DMS79 (cell line): ENCODE measurements around the gene PSMD9.

ENCODE experiments used
- DNase-seq: peaks from one replicate; lab custom pipeline; 2025; lab: John Stamatoyannopoulos, UW

Gene PSMD9

GRCh38 chr12:121955258-121956237 lies 67.0 kb downstream of the PSMD9 start:
- no peak for DNase-seq

- no peak for DNase-seq
Measured at GRCh38 chr12:121957861-121958515, 69.4 kb downstream of the PSMD9 start.

GRCh38 chr12:121958541-121959240 lies 70.1 kb downstream of the PSMD9 start:
- DNase-seq = peak; percentile 75

GRCh38 chr12:121960541-121960940 lies 72.0 kb downstream of the PSMD9 start:
- no peak for DNase-seq

GRCh38 chr12:121961195-121961879 lies 72.7 kb downstream of the PSMD9 start:
- DNase-seq = no peak

- DNase-seq = no peak
Measured at GRCh38 chr12:121963341-121964018, 74.9 kb downstream of the PSMD9 start.

- DNase-seq = peak; percentile 10
Measured at GRCh38 chr12:121964813-121965643, 76.4 kb downstream of the PSMD9 start.

- no peak for DNase-seq
Measured at GRCh38 chr12:121966959-121967358, 78.4 kb downstream of the PSMD9 start.
